T-helper 1 cell treated with Interleukin-12 subunit alpha and Interleukin-12 subunit beta and Interleukin-4 antibody, amounts not matched to agents 30 μg/mL and 1 μg/mL, for 36 hours (primary cell): ENCODE results near the gene NFIX.

Source experiments
- H3K27ac Mint-ChIP-seq: one replicate; pipeline ENCODE4 v1.8.0; 2021; ENCODE audit warnings: mild to moderate bottlenecking, mixed read lengths
- H3K27me3 Mint-ChIP-seq: one replicate; pipeline ENCODE4 v1.8.0; 2021; ENCODE audit warnings: low read depth, mixed read lengths
- H3K36me3 Mint-ChIP-seq: one replicate; pipeline ENCODE4 v1.8.0; 2021; ENCODE audit warnings: low read depth, mixed read lengths
- H3K4me1 Mint-ChIP-seq: one replicate; pipeline ENCODE4 v1.8.0; 2021; ENCODE audit warnings: low read depth, mixed read lengths
- H3K4me3 Mint-ChIP-seq: one replicate; pipeline ENCODE4 v1.8.0; 2021; ENCODE audit warnings: mild to moderate bottlenecking, moderate library complexity, mixed read lengths
- H3K9me3 Mint-ChIP-seq: one replicate; pipeline ENCODE4 v1.8.0; 2021; ENCODE audit warnings: mixed read lengths

The NFIX gene

GRCh38 chr19:13127051-13127450 lies 131.8 kb downstream of the NFIX start:
- peaks cover 4% of the 10 kb centered on the region for H3K36me3 Mint-ChIP-seq
- no peak overlapping the region for H3K27ac Mint-ChIP-seq
- no peaks in the 10 kb centered on the region for H3K9me3 Mint-ChIP-seq
- H3K4me3 Mint-ChIP-seq: no peak overlapping the region
- no peaks in the 10 kb centered on the region for H3K27me3 Mint-ChIP-seq
- peaks cover 22% of the 10 kb centered on the region for H3K4me1 Mint-ChIP-seq

GRCh38 chr19:13127811-13128575 lies 132.7 kb downstream of the NFIX start:
- no peak overlapping the region for H3K27ac Mint-ChIP-seq
- no peaks in the 10 kb centered on the region for H3K27me3 Mint-ChIP-seq
- peaks cover 8% of the 10 kb centered on the region for H3K36me3 Mint-ChIP-seq
- no peaks in the 10 kb centered on the region for H3K9me3 Mint-ChIP-seq
- no peak overlapping the region for H3K4me3 Mint-ChIP-seq
- H3K4me1 Mint-ChIP-seq: peaks cover 21% of the 10 kb centered on the region

DNA sequence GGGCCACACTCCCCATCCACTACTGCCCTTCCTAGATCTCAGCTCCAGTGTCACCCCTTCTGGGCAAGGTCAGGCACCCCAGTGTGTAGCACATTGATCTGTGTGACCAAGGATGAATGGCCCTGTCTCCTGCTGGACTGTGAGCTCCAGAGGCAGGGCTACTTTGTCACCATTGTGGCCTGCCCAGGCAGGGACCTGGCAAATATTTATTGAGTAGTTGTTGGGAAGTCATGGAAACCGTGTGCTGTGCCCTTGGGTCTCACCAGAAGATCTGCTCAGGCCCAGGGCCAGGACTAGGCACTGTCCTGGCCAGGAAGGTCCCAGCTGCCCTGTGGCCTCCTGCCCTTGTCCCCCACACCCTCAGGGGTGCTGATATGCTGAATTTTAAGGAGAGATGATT lies 133.3 kb downstream of the NFIX start:
- H3K36me3 Mint-ChIP-seq: peaks cover 7% of the 10 kb centered on the region
- H3K4me3 Mint-ChIP-seq: no peak overlapping the region
- peaks cover 25% of the 10 kb centered on the region for H3K4me1 Mint-ChIP-seq
- H3K27me3 Mint-ChIP-seq: no peaks in the 10 kb centered on the region
- no peaks in the 10 kb centered on the region for H3K9me3 Mint-ChIP-seq
- no peak overlapping the region for H3K27ac Mint-ChIP-seq

DNA sequence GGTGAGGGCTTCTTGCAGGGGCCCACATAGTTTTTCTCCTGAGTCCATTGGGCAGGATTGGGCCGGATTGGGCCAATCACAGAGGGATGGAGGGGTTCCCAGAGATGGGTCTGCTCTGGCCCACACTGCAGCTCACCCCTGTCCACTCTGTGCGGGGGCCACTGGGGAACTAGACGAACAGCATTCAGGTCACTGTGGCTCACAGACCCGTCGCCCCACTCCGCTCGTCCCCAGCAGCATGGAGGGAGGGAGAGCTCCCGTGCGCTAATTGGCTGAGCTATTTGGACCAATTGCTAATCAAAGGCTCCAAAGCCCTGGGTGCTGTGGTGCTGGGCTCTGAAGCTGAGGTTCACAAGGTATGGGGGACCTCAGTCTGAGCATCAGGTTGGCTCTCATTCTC lies 134.1 kb downstream of the NFIX start:
- Mint-ChIP-seq H3K36me3 (peaks cover 7% of the 10 kb centered on the region), H3K27me3 (no peaks in the 10 kb centered on the region), H3K4me1 (peaks cover 26% of the 10 kb centered on the region), H3K4me3 (no peak overlapping the region), H3K27ac (no peak overlapping the region), H3K9me3 (no peaks in the 10 kb centered on the region)

GRCh38 chr19:13130886-13131490 lies 135.7 kb downstream of the NFIX start:
- H3K27me3 Mint-ChIP-seq: no peaks in the 10 kb centered on the region
- no peak overlapping the region for H3K27ac Mint-ChIP-seq
- no peaks in the 10 kb centered on the region for H3K9me3 Mint-ChIP-seq
- H3K4me3 Mint-ChIP-seq: no peak overlapping the region
- peaks cover 7% of the 10 kb centered on the region for H3K36me3 Mint-ChIP-seq
- peaks cover 26% of the 10 kb centered on the region for H3K4me1 Mint-ChIP-seq

GRCh38 chr19:13132471-13133180 lies 137.4 kb downstream of the NFIX start:
- H3K4me1 Mint-ChIP-seq: peaks cover 25% of the 10 kb centered on the region
- peaks cover 16% of the 10 kb centered on the region for H3K36me3 Mint-ChIP-seq
- no peaks in the 10 kb centered on the region for H3K27me3 Mint-ChIP-seq
- peak overlapping the region; percentile 47 for H3K4me3 Mint-ChIP-seq
- peak overlapping the region; percentile 81 for H3K27ac Mint-ChIP-seq
- no peaks in the 10 kb centered on the region for H3K9me3 Mint-ChIP-seq

DNA sequence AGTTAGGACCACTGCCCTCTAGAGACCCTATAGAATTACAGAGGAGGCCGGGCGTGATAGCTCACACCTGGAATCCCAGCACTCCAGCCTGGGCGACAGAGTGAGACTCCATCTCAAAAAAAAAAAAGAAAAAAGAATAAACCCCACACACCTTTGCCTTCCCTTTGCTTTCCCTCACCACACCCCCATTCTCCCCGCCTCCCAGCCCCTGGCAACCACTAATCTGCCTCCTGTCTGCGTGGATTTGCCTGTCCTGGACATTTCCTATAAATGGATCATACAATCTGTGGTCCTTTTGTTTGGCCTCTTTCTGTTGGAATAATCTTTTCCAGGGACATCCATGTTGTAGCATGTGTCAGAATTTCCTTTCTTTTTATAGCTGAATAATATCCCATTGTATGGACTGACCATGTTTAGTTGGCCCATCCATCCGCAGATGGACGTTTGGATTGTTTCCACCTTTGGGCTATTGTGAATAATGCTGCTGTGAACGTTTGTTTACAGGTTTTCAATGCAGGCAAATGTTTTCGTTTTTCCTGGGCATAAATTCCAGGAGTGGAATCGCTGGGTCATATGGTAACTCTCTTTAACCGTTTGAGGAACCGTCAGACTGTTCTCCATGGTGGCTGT lies 138.1 kb downstream of the NFIX start:
- H3K27me3 Mint-ChIP-seq: no peaks in the 10 kb centered on the region
- peaks cover 20% of the 10 kb centered on the region for H3K4me1 Mint-ChIP-seq
- H3K27ac Mint-ChIP-seq: peak overlapping the region; percentile 81
- peaks cover 21% of the 10 kb centered on the region for H3K36me3 Mint-ChIP-seq
- no peaks in the 10 kb centered on the region for H3K9me3 Mint-ChIP-seq
- no peak overlapping the region for H3K4me3 Mint-ChIP-seq

GRCh38 chr19:13134626-13135025 lies 139.4 kb downstream of the NFIX start:
- Mint-ChIP-seq H3K27me3 (no peaks in the 10 kb centered on the region), H3K27ac (no peak overlapping the region), H3K4me3 (no peak overlapping the region), H3K36me3 (peaks cover 21% of the 10 kb centered on the region), H3K4me1 (peaks cover 20% of the 10 kb centered on the region), H3K9me3 (no peaks in the 10 kb centered on the region)

DNA sequence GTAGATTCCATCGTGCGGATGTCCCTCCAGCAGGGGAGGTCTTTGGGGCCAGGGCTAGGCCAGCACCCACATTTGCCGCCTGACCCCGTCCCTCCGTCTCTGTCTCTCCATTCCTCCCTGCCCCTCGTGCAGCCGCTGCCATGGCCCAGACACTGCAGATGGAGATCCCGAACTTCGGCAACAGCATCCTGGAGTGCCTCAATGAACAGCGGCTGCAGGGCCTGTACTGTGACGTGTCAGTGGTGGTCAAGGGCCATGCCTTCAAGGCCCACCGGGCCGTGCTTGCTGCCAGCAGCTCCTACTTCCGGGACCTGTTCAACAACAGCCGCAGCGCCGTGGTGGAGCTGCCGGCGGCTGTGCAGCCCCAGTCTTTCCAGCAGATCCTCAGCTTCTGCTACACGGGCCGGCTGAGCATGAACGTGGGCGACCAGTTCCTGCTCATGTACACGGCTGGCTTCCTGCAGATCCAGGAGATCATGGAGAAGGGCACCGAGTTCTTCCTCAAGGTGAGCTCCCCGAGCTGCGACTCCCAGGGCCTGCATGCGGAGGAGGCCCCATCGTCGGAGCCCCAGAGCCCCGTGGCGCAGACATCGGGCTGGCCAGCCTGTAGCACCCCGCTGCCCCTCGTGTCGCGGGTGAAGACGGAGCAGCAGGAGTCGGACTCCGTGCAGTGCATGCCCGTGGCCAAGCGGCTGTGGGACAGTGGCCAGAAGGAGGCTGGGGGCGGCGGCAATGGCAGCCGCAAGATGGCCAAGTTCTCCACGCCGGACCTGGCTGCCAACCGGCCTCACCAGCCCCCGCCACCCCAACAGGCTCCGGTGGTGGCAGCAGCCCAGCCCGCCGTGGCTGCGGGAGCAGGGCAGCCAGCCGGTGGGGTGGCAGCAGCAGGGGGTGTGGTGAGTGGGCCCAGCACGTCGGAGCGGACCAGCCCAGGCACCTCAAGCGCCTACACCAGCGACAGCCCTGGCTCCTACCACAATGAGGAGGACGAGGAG lies 140.1 kb downstream of the NFIX start:
- H3K27me3 Mint-ChIP-seq: no peaks in the 10 kb centered on the region
- no peak overlapping the region for H3K27ac Mint-ChIP-seq
- H3K4me1 Mint-ChIP-seq: peaks cover 20% of the 10 kb centered on the region
- H3K36me3 Mint-ChIP-seq: peaks cover 21% of the 10 kb centered on the region
- no peaks in the 10 kb centered on the region for H3K9me3 Mint-ChIP-seq
- H3K4me3 Mint-ChIP-seq: no peak overlapping the region

GRCh38 chr19:13137290-13137794 lies 142.1 kb downstream of the NFIX start:
- no peak overlapping the region for H3K27ac Mint-ChIP-seq
- H3K4me3 Mint-ChIP-seq: no peak overlapping the region
- H3K36me3 Mint-ChIP-seq: peaks cover 19% of the 10 kb centered on the region
- no peaks in the 10 kb centered on the region for H3K9me3 Mint-ChIP-seq
- no peaks in the 10 kb centered on the region for H3K27me3 Mint-ChIP-seq
- peaks cover 13% of the 10 kb centered on the region for H3K4me1 Mint-ChIP-seq

DNA sequence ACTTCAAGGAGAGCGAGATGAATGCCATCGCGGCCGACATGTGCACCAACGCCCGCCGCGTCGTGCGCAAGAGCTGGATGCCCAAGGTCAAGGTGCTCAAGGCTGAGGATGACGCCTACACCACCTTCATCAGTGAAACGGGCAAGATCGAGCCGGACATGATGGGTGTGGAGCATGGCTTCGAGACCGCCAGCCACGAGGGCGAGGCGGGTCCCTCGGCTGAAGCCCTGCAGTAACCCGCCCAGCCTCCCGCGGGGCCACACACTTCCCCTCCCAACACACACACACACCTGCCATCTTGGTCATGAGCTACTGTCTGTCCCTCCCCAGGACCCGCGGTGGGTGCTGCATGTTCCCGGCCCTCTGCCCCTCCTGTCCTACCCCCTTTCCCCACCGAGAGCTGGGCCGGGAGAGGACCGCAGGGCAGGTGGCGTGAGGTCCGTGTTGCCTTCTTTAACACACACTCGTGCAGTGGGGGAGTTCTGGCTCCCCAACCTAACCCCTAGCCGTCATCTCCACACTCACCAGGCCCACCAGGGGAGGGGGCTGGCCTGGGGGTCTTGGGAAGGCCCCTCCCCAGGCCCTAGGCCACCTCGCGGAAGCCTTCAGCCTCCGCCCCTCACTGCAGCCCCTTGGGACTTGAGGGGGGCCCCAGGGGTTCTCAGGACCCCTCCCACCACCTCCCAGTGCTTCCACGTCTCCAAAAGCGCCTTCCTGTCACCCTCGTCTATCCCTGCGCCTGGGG lies 143.1 kb downstream of the NFIX start:
- H3K9me3 Mint-ChIP-seq: no peaks in the 10 kb centered on the region
- peaks cover 3% of the 10 kb centered on the region for H3K4me1 Mint-ChIP-seq
- H3K36me3 Mint-ChIP-seq: peaks cover 14% of the 10 kb centered on the region
- no peak overlapping the region for H3K4me3 Mint-ChIP-seq
- H3K27me3 Mint-ChIP-seq: no peaks in the 10 kb centered on the region
- H3K27ac Mint-ChIP-seq: peak overlapping the region; percentile 45

DNA sequence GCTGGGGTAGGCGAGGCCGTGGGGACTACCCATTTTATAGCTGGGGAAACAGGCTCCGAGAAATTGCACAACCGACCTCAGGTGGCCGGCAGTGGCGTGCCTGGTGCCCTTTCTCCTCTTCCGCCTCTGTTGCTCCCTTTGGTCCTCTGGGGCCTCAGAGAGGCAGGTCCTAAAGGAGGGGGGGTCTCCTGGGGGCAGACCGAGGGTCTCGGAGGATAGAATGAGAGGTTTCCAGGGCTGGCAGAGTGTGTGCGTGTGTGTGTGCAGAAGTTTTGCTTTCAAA lies 143.6 kb downstream of the NFIX start:
- peak overlapping the region; percentile 45 for H3K27ac Mint-ChIP-seq
- no peaks in the 10 kb centered on the region for H3K9me3 Mint-ChIP-seq
- H3K4me3 Mint-ChIP-seq: no peak overlapping the region
- H3K36me3 Mint-ChIP-seq: peaks cover 15% of the 10 kb centered on the region
- no peaks in the 10 kb centered on the region for H3K27me3 Mint-ChIP-seq
- no peaks in the 10 kb centered on the region for H3K4me1 Mint-ChIP-seq

DNA sequence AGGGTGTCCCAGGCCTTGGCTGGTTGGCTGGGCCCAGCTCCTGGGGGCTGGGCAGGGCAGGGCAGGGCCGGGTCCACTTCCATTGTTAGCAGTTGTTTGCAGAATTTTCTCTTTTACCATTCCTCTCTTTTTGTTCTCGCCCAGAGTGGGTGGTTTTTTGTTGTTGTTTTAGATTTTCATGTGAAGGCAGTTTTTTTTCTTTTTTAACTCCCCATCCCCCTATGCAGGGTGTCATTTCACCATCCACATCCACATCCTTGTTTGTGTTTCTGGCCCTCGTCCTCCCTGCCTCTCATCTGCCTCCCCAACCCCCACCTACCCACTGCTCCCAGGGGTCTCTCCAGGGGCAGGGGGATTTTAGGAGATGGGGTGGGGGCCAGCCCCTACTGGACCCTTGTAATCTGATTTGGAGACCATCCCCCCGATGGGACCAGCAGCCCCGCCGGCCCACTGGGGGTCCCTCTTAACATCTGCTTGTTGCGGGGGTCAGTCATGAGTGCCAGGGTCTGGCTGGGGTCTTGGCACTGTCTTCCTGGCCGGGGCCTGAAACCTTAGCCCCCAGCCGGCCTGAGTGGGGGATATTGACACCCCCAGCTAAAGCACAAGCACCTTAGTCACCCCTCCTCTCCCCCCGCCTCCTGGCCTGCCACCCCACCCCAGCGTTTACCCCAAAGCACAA lies 144.5 kb downstream of the NFIX start:
- Mint-ChIP-seq H3K36me3 (peaks cover 18% of the 10 kb centered on the region), H3K4me3 (no peak overlapping the region), H3K27me3 (no peaks in the 10 kb centered on the region), H3K4me1 (no peaks in the 10 kb centered on the region), H3K9me3 (no peaks in the 10 kb centered on the region), H3K27ac (no peak overlapping the region)
